B cell (primary cell): ENCODE measurements around the gene GPR35.

Experiments used
- EZH2 ChIP-seq: IDR thresholded peaks from 2 replicates; pipeline ENCODE4 v1.6.1; 2012; ENCODE audit warnings: borderline replicate concordance, low read depth, mild to moderate bottlenecking, moderate library complexity, low read length; ENCODE audit not compliant: insufficient read depth, poor library complexity, severe bottlenecking
- TF ChIP-seq, protein P1 (sequence below): fragments of 200-600 bp; IDR thresholded peaks from one replicate; pipeline ENCODE4 v1.8.0; 2022; ENCODE audit warnings: antibody characterized with exemption, mild to moderate bottlenecking

GRCh38 chr2:240655931-240656886, 30.9 kb downstream of the GPR35 start:
- TF ChIP-seq, protein P1, sequence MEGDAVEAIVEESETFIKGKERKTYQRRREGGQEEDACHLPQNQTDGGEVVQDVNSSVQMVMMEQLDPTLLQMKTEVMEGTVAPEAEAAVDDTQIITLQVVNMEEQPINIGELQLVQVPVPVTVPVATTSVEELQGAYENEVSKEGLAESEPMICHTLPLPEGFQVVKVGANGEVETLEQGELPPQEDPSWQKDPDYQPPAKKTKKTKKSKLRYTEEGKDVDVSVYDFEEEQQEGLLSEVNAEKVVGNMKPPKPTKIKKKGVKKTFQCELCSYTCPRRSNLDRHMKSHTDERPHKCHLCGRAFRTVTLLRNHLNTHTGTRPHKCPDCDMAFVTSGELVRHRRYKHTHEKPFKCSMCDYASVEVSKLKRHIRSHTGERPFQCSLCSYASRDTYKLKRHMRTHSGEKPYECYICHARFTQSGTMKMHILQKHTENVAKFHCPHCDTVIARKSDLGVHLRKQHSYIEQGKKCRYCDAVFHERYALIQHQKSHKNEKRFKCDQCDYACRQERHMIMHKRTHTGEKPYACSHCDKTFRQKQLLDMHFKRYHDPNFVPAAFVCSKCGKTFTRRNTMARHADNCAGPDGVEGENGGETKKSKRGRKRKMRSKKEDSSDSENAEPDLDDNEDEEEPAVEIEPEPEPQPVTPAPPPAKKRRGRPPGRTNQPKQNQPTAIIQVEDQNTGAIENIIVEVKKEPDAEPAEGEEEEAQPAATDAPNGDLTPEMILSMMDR = no peak
- TF ChIP-seq EZH2 = no peak
